Body of pancreas (tissue), 4 donors: ENCODE data around the gene TNNC1. TPM values are rescaled to one million over a fixed set of nuclear protein-coding genes. Genes with fewer than 3 reads are reported as not detected.

Source experiments
- ATAC-seq: fragments of 150-250 bp; one replicate; pipeline ENCODE4 v1.9.1; 2016
- DNase-seq, 4 donors: peaks; one replicate each; pipeline ENCODE4 v3.0.0-alpha.2; 2019
- H3K27ac ChIP-seq, 4 donors: fragments of 200-600 bp; sonication (generic); 1 replicate in 3 of 4; 2 replicates in 1 of 4; pipeline versions ENCODE4 v1.5.1 to v1.6.1; 2016 to 2019; ENCODE audit warnings: mild to moderate bottlenecking in 1 of 4, mixed read lengths in 1 of 4, moderate library complexity in 1 of 4
- H3K27me3 ChIP-seq, 2 donors: fragments of 200-600 bp; sonication (generic); one replicate each; pipeline ENCODE4 v1.6.0; 2016; ENCODE audit warnings: mild to moderate bottlenecking in 1 of 2
- H3K36me3 ChIP-seq, 2 donors: fragments of 200-600 bp; sonication (generic); replicated peaks in 1 of 2; 2 replicates each; pipeline ENCODE4 v1.5.1; 2016; ENCODE audit warnings: low read depth in 2 of 2; ENCODE audit not compliant: insufficient read depth in 1 of 2
- H3K4me1 ChIP-seq: fragments of 200-600 bp; sonication (generic); one replicate; pipeline ENCODE4 v1.6.0; 2016
- H3K4me3 ChIP-seq, 2 donors: fragments of 200-600 bp; sonication (generic); 1 replicate in 1 of 2; 2 replicates in 1 of 2; pipeline ENCODE4 v1.5.1; 2016 to 2019
- H3K9me3 ChIP-seq, 3 donors: fragments of 200-600 bp; sonication (generic); 1 replicate in 2 of 3; 2 replicates in 1 of 3; pipeline ENCODE4 v1.5.1; 2016
- POLR2A ChIP-seq, 3 donors: fragments of 450-650 bp; IDR thresholded peaks; one replicate each; pipeline ENCODE4 v1.6.1; 2016; ENCODE audit warnings: antibody characterized with exemption in 3 of 3, mild to moderate bottlenecking in 2 of 3
- WGBS, 2 donors: methylation state at CpG; one replicate each; pipeline ENCODE4 v1.1.5; 2017; 5-methylcytosine and 5-hydroxymethylcytosine counted together
- intact Hi-C: fragments of 100-400 bp; cut with DNase I; formaldehyde crosslinking; loops from one replicate; pipeline ENCODE4 v1.15.1; 2023
- total RNA-seq, 2 donors: library from RNA; depleted of rRNA; stranded (reverse); fragments of >200 nt; gene quantifications; one replicate each; pipeline ENCODE4 v1.1.0, GENCODE V29; 2016
- TF ChIP-seq, protein P1 (sequence below), 7 experiments: fragments of 450-650 bp in 4 of 7; fragments of 200-600 bp in 3 of 7; sonication (generic) in 3 of 7; IDR thresholded peaks; one replicate each; pipeline ENCODE4 v1.5.1; 2016 to 2019; ENCODE audit warnings: antibody characterized with exemption in 7 of 7

The TNNC1 gene
- total RNA-seq, 2 donors from 2014 or later = 0.99 to 10.4 TPM

DNA sequence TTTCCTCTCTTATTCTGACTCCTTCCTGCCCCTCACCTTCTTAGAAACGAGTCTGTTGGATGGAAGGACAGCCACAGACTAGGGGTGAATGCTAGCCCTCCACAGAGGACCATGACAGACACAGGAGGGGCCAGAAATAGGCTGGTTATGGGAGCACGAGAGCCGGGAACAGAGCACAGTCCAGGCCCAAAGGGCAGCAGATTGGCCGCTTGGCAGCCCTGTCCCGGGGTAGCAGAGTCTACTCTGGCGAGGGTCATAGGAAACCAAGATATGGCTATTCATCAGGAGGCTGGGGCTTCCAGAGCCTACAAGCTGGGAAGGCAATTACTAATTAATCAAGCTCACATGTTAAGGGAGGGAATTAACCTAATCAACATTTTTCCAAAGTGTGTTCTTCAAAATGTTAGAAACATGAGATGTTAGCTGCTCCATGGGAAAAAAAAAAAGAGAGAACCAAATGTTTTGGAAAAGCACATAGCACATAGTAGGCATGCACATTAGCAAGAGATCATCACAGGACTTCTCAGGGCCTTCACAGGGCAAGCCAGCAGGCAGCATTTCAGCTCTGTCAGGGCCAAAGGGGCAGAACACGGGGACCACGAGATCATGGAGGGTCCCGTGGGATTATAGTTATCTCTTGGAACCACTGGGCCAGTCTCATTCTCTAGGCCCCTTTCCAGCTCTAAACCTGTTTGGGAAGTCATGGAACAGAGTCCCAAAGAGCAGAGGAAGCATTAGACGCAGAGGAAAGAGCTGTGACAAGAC is 22.2 kb downstream of the TNNC1 start:
- Histone ChIP-seq H3K4me3 (no peak overlapping the region), H3K36me3 (no peaks in the 10 kb centered on the region), H3K4me1 (peaks cover 4% of the 10 kb centered on the region), H3K27ac (no peak overlapping the region), H3K9me3 (no peaks in the 10 kb centered on the region), H3K27me3 (no peaks in the 10 kb centered on the region)
- DNase-seq = peak in 1 of 4 donors; percentile 10
- ATAC-seq = no peak
- TF ChIP-seq, protein P1, sequence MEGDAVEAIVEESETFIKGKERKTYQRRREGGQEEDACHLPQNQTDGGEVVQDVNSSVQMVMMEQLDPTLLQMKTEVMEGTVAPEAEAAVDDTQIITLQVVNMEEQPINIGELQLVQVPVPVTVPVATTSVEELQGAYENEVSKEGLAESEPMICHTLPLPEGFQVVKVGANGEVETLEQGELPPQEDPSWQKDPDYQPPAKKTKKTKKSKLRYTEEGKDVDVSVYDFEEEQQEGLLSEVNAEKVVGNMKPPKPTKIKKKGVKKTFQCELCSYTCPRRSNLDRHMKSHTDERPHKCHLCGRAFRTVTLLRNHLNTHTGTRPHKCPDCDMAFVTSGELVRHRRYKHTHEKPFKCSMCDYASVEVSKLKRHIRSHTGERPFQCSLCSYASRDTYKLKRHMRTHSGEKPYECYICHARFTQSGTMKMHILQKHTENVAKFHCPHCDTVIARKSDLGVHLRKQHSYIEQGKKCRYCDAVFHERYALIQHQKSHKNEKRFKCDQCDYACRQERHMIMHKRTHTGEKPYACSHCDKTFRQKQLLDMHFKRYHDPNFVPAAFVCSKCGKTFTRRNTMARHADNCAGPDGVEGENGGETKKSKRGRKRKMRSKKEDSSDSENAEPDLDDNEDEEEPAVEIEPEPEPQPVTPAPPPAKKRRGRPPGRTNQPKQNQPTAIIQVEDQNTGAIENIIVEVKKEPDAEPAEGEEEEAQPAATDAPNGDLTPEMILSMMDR (IDR thresholded peaks at IDR 0.05) = no peak
- TF ChIP-seq POLR2A (IDR thresholded peaks at IDR 0.05) = no peak
- intact Hi-C loops = no loop called here
- WGBS, 2 donors = 54 to 69% methylated on average over 10 of the region's 10 CpGs

DNA sequence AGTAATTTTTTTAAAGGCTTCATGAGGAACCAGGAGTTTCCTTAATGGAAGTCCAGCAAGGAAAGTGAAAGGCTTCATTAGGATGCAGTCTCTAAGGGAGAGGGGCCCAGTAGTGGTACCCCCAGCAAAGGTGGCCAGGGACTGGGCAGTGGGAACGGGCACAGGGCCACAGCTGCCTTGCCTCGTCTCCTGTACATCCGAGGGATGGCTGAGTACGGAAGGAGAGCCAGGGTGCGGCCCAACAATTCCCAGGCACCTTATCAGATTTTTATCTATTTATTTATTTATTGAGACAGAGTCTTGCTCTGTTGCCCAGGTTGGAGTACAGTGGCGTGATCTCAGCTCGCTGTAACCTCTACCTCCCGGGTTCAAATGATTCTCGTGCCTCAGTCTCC is 23.4 kb downstream of the TNNC1 start:
- 79 to 90% methylated on average over 9 of the region's 9 CpGs for WGBS, 2 donors

DNA sequence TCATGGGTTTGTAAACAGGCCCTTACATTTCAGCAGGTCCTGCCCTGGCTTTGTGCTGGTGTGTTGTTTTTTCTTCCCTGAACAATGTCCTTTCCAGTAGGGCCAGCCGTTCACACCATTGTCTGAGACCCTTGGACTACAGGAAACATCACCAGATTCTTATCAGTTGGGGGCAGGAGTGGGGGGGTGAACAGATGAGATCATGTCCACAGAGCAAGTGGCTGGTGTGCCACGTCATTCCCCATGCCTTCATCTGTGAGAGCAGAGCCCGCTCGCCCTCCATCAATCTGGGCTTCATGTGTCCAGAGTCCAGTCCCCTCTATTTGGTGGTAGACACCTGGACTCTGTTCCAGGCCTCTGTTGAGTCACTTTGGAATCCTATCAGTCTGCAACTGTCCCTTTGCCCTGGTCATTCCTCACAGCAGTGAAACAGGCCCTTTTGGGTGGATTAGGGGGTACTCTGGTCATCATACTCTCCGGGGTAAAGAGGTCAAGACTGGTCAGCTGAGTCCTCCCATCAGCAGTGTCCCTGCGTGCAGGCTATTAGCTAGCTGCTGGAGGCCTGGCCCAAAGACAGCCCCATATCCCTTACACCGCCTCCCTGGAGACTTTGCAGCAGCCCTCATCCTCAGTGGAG is 23.9 kb downstream of the TNNC1 start:
- Histone ChIP-seq H3K27ac (no peak overlapping the region), H3K4me1 (peaks cover 4% of the 10 kb centered on the region), H3K4me3 (no peak overlapping the region), H3K36me3 (no peaks in the 10 kb centered on the region), H3K9me3 (no peaks in the 10 kb centered on the region), H3K27me3 (no peaks in the 10 kb centered on the region)
- DNase-seq (peak in 1 of 4 donors; percentile 11), ATAC-seq (no peak)
- 74 to 80% methylated on average over 7 of the region's 7 CpGs for WGBS, 2 donors
- intact Hi-C loops = no loop called here
- TF ChIP-seq POLR2A (IDR thresholded peaks at IDR 0.05) = no peak
- TF ChIP-seq, protein P1 (IDR thresholded peaks at IDR 0.05) = no peak

More for the DNA sequence above, 23.4 kb downstream of the TNNC1 start:
- TF ChIP-seq, protein P1 (IDR thresholded peaks at IDR 0.05) = no peak
- no peak for TF ChIP-seq POLR2A (IDR thresholded peaks at IDR 0.05)
- DNase-seq (peak in 1 of 4 donors; percentile 6), ATAC-seq (no peak)
- intact Hi-C loops = no loop called here
- Histone ChIP-seq H3K36me3 (no peaks in the 10 kb centered on the region), H3K27me3 (no peaks in the 10 kb centered on the region), H3K4me3 (no peak overlapping the region), H3K9me3 (no peaks in the 10 kb centered on the region), H3K4me1 (peaks cover 4% of the 10 kb centered on the region), H3K27ac (no peak overlapping the region)

DNA sequence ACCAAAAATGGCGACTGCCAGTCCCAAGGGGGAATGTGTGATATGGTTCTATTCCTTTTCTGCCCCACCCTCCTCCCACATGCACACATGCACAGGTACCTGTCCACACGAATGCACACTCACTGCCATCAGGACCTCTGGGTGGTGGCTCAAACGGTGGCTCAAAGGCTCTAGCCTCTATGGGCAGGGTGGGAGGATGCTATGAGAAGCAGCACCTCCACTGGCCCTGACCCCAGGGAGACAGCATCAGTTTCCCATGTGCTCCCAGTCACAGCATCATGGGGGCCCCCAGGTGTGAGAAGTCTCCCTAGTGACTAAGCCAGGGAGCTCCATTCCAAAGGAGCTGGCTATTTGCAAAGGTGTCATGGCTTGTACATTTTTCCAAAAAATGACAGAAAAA is 24.8 kb downstream of the TNNC1 start:
- TF ChIP-seq POLR2A (IDR thresholded peaks at IDR 0.05) = no peak
- TF ChIP-seq, protein P1 (IDR thresholded peaks at IDR 0.05) = no peak
- H3K4me3 ChIP-seq = no peak overlapping the region
- no peak for ATAC-seq
- H3K27ac ChIP-seq = no peak overlapping the region
- no peaks in the 10 kb centered on the region for H3K27me3 ChIP-seq
- intact Hi-C loops = no loop called here
- peak in 1 of 4 donors; percentile 8 for DNase-seq
- no peaks in the 10 kb centered on the region for H3K9me3 ChIP-seq
- no peaks in the 10 kb centered on the region for H3K36me3 ChIP-seq
- H3K4me1 ChIP-seq = peaks cover 4% of the 10 kb centered on the region
- 30 to 39% methylated on average over 2 to 3 of the region's 3 CpGs for WGBS, 2 donors
